IMR-90 (cell line): Measurements from ENCODE around the gene CYP4V2.

ENCODE experiments used
- CTCF ChIP-seq: conservative IDR thresholded peaks from 2 replicates; pipeline ENCODE4 v1.5.1; 2012; ENCODE audit warnings: mild to moderate bottlenecking, low read depth, low read length, improper control_type of control experiment
- MAZ ChIP-seq: IDR thresholded peaks from 2 replicates; pipeline ENCODE4 v1.6.1; 2012; ENCODE audit warnings: low read depth, mild to moderate bottlenecking, low read length, improper control_type of control experiment, moderate library complexity, borderline replicate concordance
- NFE2L2 ChIP-seq: fragments of 150-350 bp; IDR thresholded peaks from 2 replicates; pipeline ENCODE4 v1.6.1; 2016; ENCODE audit warnings: low read depth, mild to moderate bottlenecking, low read length
- POLR2A ChIP-seq: IDR thresholded peaks from 2 replicates; pipeline ENCODE4 v1.6.1; 2012; ENCODE audit warnings: mild to moderate bottlenecking, low read depth, low read length
- RAD21 ChIP-seq: IDR thresholded peaks from 2 replicates; pipeline ENCODE4 v1.6.1; 2012; ENCODE audit warnings: low read length, improper control_type of control experiment
- RCOR1 ChIP-seq: IDR thresholded peaks from 2 replicates; pipeline ENCODE4 v1.6.1; 2012; ENCODE audit warnings: mild to moderate bottlenecking, low read length, improper control_type of control experiment; ENCODE audit not compliant: insufficient replicate concordance
- USF2 ChIP-seq: fragments of 150-350 bp; IDR thresholded peaks from 2 replicates; pipeline ENCODE4 v1.6.1; 2017; ENCODE audit warnings: mild to moderate bottlenecking, antibody characterized with exemption, low read length, low read depth

- TF ChIP-seq CTCF (no peak), USF2 (no peak), POLR2A (no peak), NFE2L2 (no peak), RCOR1 (no peak), MAZ (no peak), RAD21 (no peak)
These were observed 11.2 kb downstream of the CYP4V2 start for GRCh38 chr4:186202490-186203140.
